Right lung (tissue), 5 donors: ENCODE measurements around the gene ELOVL1. TPM values are rescaled to one million over a fixed set of nuclear protein-coding genes. Genes with fewer than 3 reads are reported as not detected.

Source experiments
- DNase-seq, 2 donors: peaks; one replicate each; pipeline ENCODE4 v3.0.0-alpha.2; 2013
- polyA plus RNA-seq, 5 donors: library from polyadenylated mRNA; unstranded; fragments of 120-200 nt; gene quantifications; one replicate each; pipeline versions ENCODE4 v1.2.1 to v1.2.3, GENCODE V29; 2013; ENCODE audit warnings: inconsistent platforms in 1 of 5, low replicate concordance in 1 of 5; ENCODE audit not compliant: insufficient read length in 5 of 5, insufficient read depth in 1 of 5

The ELOVL1 gene
- polyA plus RNA-seq, 5 donors, result 74.6 to 88.6 (median 77.1) TPM

DNA sequence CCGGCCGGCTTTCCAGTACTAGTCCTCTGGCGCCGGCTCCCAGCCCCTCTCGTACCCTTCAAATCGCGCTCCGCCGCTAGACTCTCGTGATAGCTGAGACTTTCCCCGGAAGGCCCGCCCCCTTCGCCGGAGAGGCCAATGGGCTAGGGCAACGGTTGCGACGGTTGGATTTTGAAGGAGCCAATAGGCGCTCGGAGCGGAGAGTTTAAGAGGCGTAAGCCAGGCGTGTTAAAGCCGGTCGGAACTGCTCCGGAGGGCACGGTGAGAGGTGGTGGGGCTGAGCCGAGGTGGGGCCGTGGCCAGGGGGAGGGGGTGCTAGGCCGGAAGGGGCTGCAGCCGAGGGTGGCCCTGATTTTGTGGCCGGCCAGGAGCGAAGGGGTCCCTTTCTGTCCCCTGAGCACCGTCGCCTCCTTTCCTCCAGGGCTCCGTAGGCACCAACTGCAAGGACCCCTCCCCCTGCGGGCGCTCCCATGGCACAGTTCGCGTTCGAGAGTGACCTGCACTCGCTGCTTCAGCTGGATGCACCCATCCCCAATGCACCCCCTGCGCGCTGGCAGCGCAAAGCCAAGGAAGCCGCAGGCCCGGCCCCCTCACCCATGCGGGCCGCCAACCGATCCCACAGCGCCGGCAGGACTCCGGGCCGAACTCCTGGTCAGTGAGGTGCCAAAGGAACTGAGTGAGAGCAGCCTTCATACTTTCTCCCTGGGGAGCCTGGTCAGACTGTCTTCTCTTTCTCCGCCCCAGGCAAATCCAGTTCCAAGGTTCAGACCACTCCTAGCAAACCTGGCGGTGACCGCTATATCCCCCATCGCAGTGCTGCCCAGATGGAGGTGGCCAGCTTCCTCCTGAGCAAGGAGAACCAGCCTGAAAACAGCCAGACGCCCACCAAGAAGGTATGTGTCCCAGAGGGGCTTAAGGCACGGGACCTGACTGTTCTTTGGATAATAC is 8.8 kb downstream of the ELOVL1 start, which contains the start of gene CDC20:
Gene CDC20 (plus strand): TSS at position 236 of the 948 bp plus-strand sequence. CDS start 235 bp downstream, at position 471.
- DNase-seq, result peak; percentile 94 to 97

DNA sequence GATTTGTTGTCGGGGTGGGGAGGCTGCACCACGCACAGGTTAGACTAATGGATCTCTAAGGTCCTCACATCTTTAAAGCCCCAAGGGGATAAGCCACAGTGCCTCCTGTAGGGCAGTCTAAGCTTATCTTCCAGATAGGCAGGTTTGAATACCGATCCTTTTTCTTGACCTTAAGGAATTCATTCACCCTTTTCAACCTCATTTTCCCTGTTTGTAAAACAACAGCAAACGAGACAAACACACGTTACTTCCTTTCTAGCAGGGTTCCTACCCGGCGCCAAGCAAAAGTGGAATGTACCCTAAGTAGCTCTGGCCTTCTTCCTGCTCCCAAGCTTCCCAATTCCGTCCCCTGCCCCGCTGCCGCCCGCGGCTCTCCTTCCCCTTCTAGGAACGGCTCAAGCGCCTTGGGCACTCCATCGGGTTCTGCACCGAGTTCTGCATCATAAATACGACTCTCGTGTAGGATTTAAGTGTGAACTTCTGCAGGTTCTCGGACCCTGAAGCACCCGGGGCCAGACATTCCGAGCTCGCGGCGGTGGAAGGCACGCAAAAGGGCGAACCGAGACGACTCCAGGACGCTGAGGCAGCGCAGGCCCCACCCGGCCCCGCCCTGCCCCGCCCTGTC is 9.6 kb downstream of the ELOVL1 start:
- no peak for DNase-seq

DNA sequence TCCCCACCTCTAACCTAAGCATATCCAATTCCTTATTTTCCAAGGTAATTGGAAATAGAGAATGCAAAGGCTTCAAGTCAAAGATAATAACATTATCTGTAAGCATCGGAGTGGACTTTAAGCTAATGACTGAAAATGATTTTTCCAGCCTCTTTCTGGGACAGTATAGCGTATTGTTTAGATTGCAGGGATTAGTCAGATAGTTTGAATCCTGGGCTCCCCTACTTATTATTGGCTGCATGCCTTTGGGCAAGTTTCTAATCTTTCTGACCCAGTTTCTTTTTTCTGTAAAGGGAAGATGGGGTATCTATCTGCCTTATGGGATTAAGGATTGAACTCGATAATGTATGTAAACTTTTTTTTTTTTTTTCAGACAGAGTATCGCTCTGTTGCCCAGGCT is 10.6 kb downstream of the ELOVL1 start:
- DNase-seq, result no peak

DNA sequence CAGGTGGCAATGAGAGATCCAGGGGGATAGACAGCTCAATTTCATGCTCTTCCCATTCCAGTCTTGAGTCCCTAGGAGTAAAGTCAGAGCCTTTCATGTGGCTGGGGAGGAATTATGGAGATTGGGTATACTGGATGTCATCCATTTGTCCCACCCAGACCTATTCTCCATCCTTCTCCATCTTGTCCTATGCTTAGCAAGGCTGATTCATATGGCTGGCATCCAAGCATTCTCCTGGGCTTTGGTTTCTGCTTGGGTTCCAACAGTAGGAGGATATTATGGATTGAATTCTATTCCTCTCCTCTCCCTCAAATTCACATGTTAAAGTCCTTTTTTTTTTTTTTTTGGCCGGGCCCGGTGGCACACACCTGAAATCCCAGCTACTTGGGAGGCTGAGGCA is 12.9 kb downstream of the ELOVL1 start:
- no peak for DNase-seq

DNA sequence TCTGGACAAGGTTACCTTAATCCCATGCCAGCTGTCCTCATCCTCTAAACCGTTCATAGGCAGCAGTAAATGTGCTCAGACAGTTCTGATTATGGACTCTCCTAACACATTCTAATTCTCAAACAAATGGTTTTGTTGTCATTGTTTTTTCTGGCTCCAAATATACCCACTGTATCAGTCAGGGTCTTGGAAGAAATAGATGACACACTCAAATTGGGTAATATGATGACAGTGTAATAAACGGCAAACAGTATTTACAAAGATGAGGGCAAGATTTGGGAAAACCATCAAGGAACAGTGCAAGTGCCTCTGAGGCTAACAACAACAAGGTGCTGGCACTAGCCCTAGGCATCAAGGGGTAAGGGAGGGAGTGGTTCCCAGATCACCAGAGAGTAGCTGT is 13.3 kb downstream of the ELOVL1 start:
- no peak for DNase-seq

DNA sequence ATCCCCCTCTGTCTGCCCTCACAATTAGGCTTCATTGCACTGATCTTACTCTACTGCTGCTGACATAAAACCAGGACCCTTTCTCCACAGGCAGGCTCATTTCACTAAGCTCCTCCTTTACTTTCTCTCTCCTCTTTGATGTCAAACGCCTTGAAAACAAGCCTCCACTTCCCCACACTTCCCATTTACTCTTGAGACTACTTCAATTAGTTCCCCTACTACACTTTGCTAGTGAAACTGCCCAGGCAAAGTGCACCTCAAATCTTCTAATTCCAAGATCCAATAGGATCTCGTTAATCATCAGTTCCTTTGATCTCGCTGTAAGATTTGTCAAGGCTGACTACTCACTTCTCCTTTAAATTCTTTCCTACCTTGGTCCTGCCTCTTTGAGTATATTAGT is 14.9 kb downstream of the ELOVL1 start:
- no peak for DNase-seq

DNA sequence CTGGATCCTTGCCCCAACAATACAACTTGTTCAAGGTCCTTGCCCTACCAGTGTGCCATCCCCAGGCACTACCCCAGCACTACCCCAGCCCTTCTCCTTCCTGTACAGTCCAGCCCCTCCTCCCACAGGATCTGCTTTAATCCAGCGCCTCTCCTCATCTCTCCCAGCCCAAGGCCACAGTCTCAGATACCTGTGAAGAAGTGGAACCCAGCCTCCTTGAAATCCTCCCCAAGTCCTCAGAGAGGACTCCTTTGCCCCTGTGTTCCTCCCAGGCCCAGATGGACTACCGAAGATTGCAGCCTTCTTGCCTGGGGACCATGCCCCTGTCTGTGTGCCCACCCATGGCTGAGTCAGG is 15.5 kb downstream of the ELOVL1 start:
- DNase-seq, result no peak

DNA sequence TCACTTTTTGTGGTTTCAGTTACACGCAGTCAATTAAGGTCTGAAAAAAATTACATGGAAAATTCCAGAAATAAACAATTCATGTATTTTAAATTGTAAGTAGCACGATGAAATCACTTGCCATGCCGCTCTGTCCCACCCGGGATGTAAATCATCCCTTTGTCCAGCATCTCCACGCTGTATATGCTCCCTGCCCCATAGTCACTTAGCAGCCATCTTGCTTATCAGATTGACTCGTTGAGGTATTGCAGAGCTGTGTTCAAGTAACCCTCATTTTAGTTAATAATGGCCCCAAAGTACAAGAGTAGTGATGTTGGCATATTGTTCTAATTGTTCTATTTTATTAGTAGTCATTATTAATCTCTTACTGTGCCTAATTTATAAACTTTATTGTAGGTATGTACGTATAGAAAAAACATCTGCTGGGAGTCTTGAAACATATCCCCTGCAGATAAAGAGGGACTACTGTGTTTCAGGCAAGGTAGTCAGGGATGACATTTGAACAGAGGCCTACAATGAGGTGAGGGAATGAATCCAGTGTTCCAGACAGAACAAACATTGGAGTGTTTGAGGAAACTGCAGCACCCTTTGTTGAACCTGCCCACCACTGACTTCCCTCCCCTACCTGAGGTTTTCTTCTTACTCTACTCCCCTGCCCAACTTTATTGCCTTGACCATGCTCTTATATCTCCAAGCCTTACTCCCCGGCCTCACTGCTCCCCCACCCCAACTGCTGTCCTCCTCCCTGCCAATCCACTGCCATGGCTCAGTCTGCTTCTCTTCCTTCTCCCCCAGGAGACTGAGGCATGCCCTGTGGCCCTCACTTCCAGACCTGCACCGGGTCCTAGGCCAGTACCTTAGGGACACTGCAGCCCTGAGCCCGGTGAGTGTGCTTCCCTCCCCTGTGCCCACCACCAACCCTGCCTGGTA is 16.1 kb downstream of the ELOVL1 start:
- no peak for DNase-seq

DNA sequence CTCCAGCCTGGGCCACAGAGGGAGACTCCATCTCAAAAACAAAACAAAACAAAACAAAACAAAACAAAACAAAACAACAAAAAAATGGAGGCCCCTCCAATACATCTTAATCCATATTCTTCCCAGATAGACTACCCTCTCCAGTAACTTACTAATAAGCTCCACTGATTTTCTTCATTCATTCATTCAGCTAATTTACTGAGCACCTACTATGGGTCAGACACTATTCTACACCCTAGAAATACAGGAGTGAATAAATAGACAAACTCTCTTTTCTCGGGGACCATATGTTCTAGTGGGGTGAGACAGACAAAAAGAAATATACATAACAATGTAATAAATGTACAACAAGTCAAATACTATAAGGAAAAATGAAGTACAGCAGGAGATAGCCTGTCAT is 16.8 kb downstream of the ELOVL1 start:
- DNase-seq, result no peak

DNA sequence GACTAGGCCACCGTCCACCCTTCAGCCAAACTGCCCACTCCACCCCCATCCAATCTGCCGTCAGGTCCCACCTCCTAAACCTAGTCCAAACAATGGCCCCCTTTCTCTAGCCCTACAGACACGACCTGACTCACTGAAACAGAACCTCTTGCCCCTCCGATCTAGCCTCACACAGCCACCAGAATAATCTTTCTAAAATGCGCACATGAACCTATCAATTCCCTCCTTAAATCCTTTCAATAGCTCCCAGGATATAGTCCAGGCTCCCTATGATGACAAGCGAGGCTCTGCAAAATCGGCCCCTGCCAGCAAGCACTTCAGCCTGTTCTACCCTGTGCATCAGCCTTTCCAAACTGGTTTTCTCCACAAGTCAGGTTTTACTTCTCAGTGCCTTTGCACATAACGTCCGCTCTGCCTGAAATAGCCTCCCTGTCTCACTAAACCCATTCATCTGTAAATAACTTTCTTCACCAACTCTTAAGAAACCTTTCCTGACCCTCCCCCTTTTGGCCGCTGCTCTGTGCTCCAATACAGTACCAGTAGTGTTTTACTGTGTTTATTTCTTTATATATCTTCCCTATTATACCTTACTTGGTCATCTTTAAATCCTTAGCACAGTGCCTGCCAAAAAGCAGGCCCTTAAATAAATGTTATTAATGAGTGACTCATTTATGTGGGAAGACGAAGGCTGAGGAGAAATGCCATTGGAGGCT is 18.1 kb downstream of the ELOVL1 start:
- no peak for DNase-seq

DNA sequence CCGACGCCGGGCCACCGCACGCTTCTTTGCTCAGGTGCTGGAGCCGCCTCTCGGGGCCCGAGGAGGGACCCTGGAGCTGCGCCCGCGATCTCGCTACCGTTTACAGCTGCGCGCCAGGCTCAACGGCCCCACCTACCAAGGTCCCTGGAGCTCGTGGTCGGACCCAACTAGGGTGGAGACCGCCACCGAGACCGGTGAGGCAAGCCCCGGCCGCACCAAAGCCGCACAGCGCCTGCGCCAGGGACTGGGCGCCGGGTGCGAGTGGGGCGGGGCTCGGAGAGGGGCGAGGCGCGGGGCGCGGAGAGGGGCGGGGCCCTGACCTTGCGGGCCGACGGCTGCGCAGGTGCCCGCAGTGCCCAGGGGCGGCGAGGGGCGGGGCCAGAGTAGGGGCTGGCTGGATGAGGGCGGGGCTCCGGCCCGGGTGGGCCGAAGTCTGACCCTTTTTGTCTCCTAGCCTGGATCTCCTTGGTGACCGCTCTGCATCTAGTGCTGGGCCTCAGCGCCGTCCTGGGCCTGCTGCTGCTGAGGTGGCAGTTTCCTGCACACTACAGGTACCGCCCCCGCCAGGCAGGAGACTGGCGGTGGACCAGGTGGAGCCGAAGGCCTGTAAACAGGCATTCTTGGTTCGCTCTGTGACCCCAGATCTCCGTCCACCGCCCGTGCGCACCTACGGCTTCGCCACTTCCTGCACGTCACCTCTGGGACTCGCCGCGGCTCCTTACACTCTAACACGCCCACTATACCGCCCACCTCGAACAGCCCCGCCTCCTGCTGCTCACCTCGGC is 18.8 kb downstream of the ELOVL1 start:
- DNase-seq, result peak; percentile 70 to 77

DNA sequence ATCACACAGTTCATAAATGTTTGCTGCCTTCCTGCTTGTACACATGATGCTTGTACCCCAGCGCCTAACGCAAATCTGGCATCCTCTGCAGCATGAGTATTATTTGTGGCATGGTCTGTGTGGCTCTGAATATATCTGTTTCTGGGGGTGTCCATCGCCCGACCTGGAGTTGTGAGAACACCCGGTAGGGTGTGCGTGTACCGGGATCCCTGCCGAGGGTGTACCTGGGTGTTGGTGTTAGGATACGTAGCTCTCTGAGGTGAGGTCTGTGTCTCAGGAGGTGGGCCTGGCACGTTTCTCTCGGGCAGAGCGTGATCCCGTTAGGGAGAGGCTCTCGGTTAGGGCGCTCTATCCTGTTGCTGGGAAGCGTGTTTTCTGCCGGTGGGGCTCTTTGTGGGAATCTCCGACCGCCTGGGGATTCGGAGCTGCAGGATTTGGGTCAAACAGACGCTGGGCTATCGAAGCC is 19.4 kb downstream of the ELOVL1 start:
- no peak for DNase-seq

DNA sequence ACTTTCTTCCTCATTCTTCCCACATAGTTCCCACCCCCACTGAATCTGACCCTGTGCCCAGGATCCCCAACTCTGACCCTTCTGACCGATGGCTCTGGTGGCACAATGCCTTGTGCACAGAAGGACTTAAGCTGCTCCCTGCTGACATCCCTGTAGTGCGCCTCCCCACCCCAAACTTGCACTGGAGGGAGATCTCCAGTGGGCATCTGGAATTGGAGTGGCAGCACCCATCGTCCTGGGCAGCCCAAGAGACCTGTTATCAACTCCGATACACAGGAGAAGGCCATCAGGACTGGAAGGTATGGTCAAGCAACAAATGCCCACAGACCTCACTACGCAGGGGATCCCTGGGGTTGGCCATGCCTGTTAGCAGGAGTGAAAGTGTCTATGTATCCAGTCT is 21.2 kb downstream of the ELOVL1 start:
- no peak for DNase-seq

DNA sequence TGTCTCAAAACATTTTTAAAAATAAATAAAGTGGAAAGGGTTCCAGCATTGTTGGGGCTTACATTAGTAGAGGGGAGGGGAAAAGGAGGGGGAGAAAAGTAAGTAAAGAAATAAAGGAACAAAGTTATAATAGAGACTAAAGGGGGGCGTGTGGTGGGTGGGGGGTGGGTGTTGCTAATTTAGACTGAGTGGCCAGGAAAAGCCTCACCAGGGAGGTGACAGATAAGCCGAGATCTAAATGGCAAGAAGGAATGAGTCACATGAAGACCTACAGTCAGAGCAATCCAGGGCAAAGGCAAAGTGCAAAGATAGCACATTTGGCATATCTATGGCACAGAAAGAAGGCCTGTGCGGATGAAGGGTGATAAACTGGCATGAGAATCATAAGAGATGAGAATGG is 22.7 kb downstream of the ELOVL1 start:
- no peak for DNase-seq

DNA sequence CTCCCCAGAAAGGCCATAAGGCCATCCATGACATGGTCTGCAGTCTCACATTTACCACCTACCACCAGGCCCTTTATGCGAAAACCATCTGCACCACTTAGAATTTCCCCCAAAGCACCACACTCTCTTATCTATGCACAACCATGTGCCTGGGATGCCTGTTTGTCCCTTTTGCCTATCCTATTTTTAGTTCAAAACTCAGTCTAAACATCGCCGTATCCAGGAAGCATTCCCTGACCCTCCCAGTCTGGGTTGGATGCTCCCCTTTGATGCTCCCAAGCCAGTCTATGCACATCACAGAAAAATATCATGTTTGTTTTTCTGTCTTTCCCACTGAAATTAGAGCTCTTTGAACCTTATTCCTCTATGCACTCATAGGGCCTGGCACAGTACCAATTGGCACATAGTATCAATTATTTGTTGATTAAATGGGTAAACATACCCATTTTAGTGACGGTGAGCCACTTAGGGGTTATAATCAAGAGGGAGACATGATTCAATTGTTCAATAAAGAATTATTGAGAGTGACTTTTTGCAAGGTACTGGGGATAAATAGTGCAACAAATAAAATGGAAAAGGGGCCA is 23.5 kb downstream of the ELOVL1 start:
- DNase-seq, result no peak

DNA sequence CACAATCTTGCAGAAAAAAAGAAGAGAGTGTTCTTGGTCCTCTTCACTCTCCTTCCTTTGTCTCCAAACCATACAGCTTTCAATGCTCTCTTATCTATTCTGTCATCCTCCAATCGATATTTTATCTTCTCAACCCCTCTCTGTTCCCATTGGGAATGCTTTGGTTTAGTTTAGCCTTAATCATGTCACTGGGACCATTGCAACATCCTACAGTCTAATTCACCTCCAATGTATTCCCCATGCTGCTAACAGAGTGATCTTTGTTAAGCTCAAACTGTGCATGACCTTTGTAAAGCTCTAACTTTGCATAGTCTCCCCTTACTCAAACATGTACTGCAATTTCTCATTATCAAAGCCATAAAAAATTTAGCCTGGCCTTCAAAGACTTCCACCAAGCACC is 27.3 kb downstream of the ELOVL1 start:
- no peak for DNase-seq

DNA sequence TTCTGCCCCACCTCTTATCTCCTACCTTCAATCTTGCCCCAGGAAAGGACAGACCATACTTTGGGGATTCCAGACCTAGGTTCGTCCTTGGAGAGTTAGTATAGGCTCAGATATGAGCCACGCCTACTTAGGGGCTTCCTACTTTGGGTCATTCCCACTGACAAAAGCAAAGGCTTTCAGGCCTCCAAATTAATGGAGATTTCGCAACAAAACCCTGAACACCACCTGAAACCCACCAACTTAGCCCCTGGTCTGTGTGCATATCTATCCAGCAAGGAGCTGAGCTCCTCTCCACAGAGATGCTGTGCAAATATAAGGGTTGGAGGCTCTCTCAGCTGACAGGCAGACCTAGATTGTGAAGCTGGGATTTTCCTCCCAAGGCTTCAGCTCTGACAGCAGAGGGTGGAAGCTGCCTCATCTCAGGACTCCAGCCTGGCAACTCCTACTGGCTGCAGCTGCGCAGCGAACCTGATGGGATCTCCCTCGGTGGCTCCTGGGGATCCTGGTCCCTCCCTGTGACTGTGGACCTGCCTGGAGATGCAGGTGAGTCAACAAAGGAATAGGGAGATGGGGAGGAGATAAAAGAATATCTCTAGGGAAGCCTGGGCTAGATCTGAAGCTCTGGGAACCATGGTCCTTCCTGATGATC is 28.1 kb downstream of the ELOVL1 start:
- DNase-seq, result no peak

DNA sequence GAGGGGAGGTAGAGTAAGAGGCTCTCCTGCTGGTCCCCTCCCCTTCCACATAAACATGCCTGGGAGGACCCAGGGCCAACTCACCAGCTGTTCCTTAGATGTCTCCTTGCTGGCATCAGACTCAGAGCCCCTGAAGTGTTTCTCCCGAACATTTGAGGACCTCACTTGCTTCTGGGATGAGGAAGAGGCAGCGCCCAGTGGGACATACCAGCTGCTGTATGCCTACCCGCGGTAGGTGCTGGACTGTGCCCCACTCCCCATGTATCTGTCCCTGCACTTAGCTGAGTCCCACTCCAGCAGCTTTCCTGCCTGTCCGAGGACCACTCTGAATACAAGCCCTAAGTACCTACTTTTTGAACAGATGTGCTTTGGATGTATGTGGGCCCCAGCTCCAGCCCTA is 29.8 kb downstream of the ELOVL1 start:
- no peak for DNase-seq

DNA sequence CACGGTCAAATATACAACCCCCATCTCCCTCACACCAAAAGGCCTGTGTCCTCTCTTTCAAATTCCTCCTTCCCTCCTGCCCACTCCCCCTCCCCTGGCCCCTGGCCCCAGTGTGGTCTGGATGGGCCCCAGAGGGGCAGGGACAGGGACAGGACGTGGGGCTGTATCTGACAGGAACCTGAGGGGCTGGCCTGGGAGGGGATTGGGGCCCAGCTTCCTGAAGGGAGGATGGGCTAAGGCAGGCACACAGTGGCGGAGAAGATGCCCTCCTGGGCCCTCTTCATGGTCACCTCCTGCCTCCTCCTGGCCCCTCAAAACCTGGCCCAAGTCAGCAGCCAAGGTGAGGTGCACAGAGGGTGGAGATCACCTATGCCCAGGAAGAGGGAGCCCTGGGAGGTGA is 30.2 kb downstream of the ELOVL1 start, which contains the start of gene MPL:
Gene MPL (plus strand): TSS at position 231 of the 400 bp plus-strand sequence. CDS start 31 bp downstream, at position 262.
- DNase-seq, result no peak
